Smooth muscle cell of the brain vasculature (primary cell): ENCODE results near the gene ZFYVE1.

Experiments
- DNase-seq: peaks from one replicate; pipeline ENCODE4 v3.0.0-alpha.2; 2012; ENCODE audit warnings: low read depth, low spot score

ZFYVE1 gene

DNA sequence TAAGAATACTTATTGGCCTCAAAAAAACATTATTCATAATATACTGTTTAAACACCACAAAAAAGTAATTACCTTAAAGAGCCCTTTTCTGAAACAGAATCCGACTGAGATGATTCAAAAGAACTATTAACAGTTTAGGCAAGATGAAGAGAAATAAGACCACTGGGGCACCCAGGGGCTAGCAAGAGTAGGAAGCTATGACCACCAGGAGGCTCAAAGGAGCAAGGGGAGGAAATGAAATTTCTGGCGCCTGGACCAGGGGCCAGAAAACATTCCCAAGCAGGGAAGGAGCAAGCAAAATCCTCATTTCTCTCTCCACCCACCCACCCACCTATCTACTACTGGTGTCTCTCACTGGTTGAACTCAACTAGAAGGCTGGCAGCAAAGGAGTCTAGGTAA is 106.9 kb downstream of the ZFYVE1 start:
- DNase-seq, result no peak
